ENCODE data around the gene MANF.

MANF gene

GRCh38 chr3:51422211-51422610, 37.1 kb downstream of the MANF start:
- TF ChIP-seq TEAD4 (IDR thresholded peaks at IDR 0.05) (no peak), TAF1 (IDR thresholded peaks at IDR 0.05; ENCODE audit: low read depth) (no peak), CEBPB (IDR thresholded peaks at IDR 0.05) (no peak), TCF12 (IDR thresholded peaks at IDR 0.05; ENCODE audit: low read depth) (no peak), EP300 (IDR thresholded peaks at IDR 0.05; ENCODE audit: borderline replicate concordance) (no peak), RAD21 (IDR thresholded peaks at IDR 0.05; ENCODE audit: low read depth) (no peak), MAX (IDR thresholded peaks at IDR 0.05) (no peak), YY1 (IDR thresholded peaks at IDR 0.05; ENCODE audit: low read depth) (no peak), NFIC (IDR thresholded peaks at IDR 0.05) (no peak)

GRCh38 chr3:51426921-51427320, 41.8 kb downstream of the MANF start:
- no peak for TF ChIP-seq USF1 (IDR thresholded peaks at IDR 0.05)
- no peak for TF ChIP-seq TCF12 (IDR thresholded peaks at IDR 0.05; ENCODE audit: low read depth)
- TF ChIP-seq NFIC (IDR thresholded peaks at IDR 0.05): no peak
- TF ChIP-seq REST (IDR thresholded peaks at IDR 0.05; ENCODE audit: low read depth): no peak
- no peak for TF ChIP-seq MAX (IDR thresholded peaks at IDR 0.05)
- no peak for TF ChIP-seq TEAD4 (IDR thresholded peaks at IDR 0.05)
- no peak for TF ChIP-seq RAD21 (IDR thresholded peaks at IDR 0.05; ENCODE audit: low read depth)
- TF ChIP-seq EGR1 (IDR thresholded peaks at IDR 0.05): no peak
- TF ChIP-seq FOXM1 (IDR thresholded peaks at IDR 0.05; ENCODE audit: borderline replicate concordance, low read depth): no peak
- no peak for TF ChIP-seq EP300 (IDR thresholded peaks at IDR 0.05; ENCODE audit: borderline replicate concordance)
- TF ChIP-seq TAF1 (IDR thresholded peaks at IDR 0.05; ENCODE audit: low read depth): no peak
- no peak for TF ChIP-seq ZBTB7A (IDR thresholded peaks at IDR 0.05; ENCODE audit: low read depth)
- TF ChIP-seq YY1 (IDR thresholded peaks at IDR 0.05; ENCODE audit: low read depth): no peak
- no peak for TF ChIP-seq CEBPB (IDR thresholded peaks at IDR 0.05)
- TF ChIP-seq CREB1 (IDR thresholded peaks at IDR 0.05; ENCODE audit: low read depth): no peak

- TF ChIP-seq RAD21 (IDR thresholded peaks at IDR 0.05; ENCODE audit: low read depth) (no peak), NFIC (IDR thresholded peaks at IDR 0.05) (no peak), REST (IDR thresholded peaks at IDR 0.05; ENCODE audit: low read depth) (no peak)
Measured at GRCh38 chr3:51429138-51429537, 44.0 kb downstream of the MANF start.

- no peak for TF ChIP-seq CREB1 (IDR thresholded peaks at IDR 0.05; ENCODE audit: low read depth)
- TF ChIP-seq USF1 (IDR thresholded peaks at IDR 0.05): no peak
- TF ChIP-seq ZBTB7A (IDR thresholded peaks at IDR 0.05; ENCODE audit: low read depth): no peak
- TF ChIP-seq TAF1 (IDR thresholded peaks at IDR 0.05; ENCODE audit: low read depth): no peak
- no peak for TF ChIP-seq EGR1 (IDR thresholded peaks at IDR 0.05)
- TF ChIP-seq NFIC (IDR thresholded peaks at IDR 0.05): no peak
- TF ChIP-seq MAX (IDR thresholded peaks at IDR 0.05): no peak
- no peak for TF ChIP-seq TCF12 (IDR thresholded peaks at IDR 0.05; ENCODE audit: low read depth)
- TF ChIP-seq TEAD4 (IDR thresholded peaks at IDR 0.05): no peak
- TF ChIP-seq CEBPB (IDR thresholded peaks at IDR 0.05): no peak
- no peak for TF ChIP-seq RAD21 (IDR thresholded peaks at IDR 0.05; ENCODE audit: low read depth)
- no peak for TF ChIP-seq FOXM1 (IDR thresholded peaks at IDR 0.05; ENCODE audit: borderline replicate concordance, low read depth)
- no peak for TF ChIP-seq YY1 (IDR thresholded peaks at IDR 0.05; ENCODE audit: low read depth)
- no peak for TF ChIP-seq EP300 (IDR thresholded peaks at IDR 0.05; ENCODE audit: borderline replicate concordance)
- TF ChIP-seq REST (IDR thresholded peaks at IDR 0.05; ENCODE audit: low read depth): no peak
Measured at GRCh38 chr3:51434110-51434509, 49.0 kb downstream of the MANF start.

All from Ishikawa (cell line).